Endodermal cell (in vitro differentiated cells): ENCODE data around the gene A2ML1. TPM values are rescaled to one million over a fixed set of nuclear protein-coding genes. Genes with fewer than 3 reads are reported as not detected.

Experiments
- DNase-seq: peaks from one replicate; pipeline ENCODE4 v3.0.0-alpha.2; 2017
- H3K27ac ChIP-seq: 2 replicates; pipeline ENCODE4 v1.5.1; 2013; ENCODE audit warnings: mild to moderate bottlenecking, low read depth, low read length, moderate library complexity
- H3K27me3 ChIP-seq: 2 replicates; pipeline ENCODE4 v1.6.1; 2013; ENCODE audit warnings: mild to moderate bottlenecking, low read length, moderate library complexity; ENCODE audit not compliant: insufficient read depth, control insufficient read depth, poor library complexity, severe bottlenecking
- H3K36me3 ChIP-seq: 2 replicates; pipeline ENCODE4 v1.7.0; 2013; ENCODE audit warnings: mild to moderate bottlenecking, low read length, moderate library complexity; ENCODE audit not compliant: control insufficient read depth, insufficient read depth
- H3K4me1 ChIP-seq: one replicate; pipeline ENCODE4 v1.7.0; 2013; ENCODE audit warnings: low read length; ENCODE audit not compliant: control insufficient read depth, insufficient read depth
- H3K4me3 ChIP-seq: 2 replicates; pipeline ENCODE4 v1.5.1; 2013; ENCODE audit warnings: mild to moderate bottlenecking, low read length, moderate library complexity
- H3K9ac ChIP-seq: 2 replicates; pipeline ENCODE4 v1.6.1; 2013; ENCODE audit warnings: mild to moderate bottlenecking, low read length, moderate library complexity; ENCODE audit not compliant: poor library complexity, severe bottlenecking; ENCODE audit errors: extremely low read depth
- H3K9me3 ChIP-seq: 2 replicates; pipeline ENCODE4 v1.6.1; 2013; ENCODE audit warnings: mild to moderate bottlenecking, low read length, moderate library complexity; ENCODE audit not compliant: control insufficient read depth
- H3K27ac Mint-ChIP-seq: 2 replicates; pipeline ENCODE4 v1.8.0; 2020; ENCODE audit warnings: mixed read lengths
- H3K27me3 Mint-ChIP-seq: 2 replicates; pipeline ENCODE4 v1.8.0; 2021; ENCODE audit warnings: mild to moderate bottlenecking, mixed read lengths; ENCODE audit not compliant: insufficient read depth
- H3K36me3 Mint-ChIP-seq: 2 replicates; pipeline ENCODE4 v1.8.0; 2020; ENCODE audit warnings: low read depth, mixed read lengths
- H3K4me1 Mint-ChIP-seq: 2 replicates; pipeline ENCODE4 v1.8.0; 2020; ENCODE audit warnings: mixed read lengths
- H3K4me3 Mint-ChIP-seq: 2 replicates; pipeline ENCODE4 v1.8.0; 2020; ENCODE audit warnings: mild to moderate bottlenecking, moderate library complexity, mixed read lengths
- H3K9me3 Mint-ChIP-seq: 2 replicates; pipeline ENCODE4 v1.8.0; 2020; ENCODE audit warnings: mild to moderate bottlenecking, mixed read lengths
- CTCF ChIP-seq: fragments of 200-600 bp; sonication (generic); conservative IDR thresholded peaks from 2 replicates; pipeline ENCODE4 v1.5.0; 2021; ENCODE audit warnings: antibody characterized with exemption, mild to moderate bottlenecking
- WGBS, 2 experiments: methylation state at CpG; one replicate each; pipeline versions ENCODE4 v1.1.5 to v1.1.7; 2013; ENCODE audit warnings: missing lambda C conversion rate in 2 of 2, mixed read lengths in 1 of 2; ENCODE audit not compliant: insufficient coverage in 1 of 2, insufficient read length in 1 of 2; 5-methylcytosine and 5-hydroxymethylcytosine counted together
- total RNA-seq, 2 donors: library from RNA; stranded (reverse); fragmentation: NEBNext Ultra II Directional in 1 of 2; extraction: Animal tissue kit (Norgen Biotek cat#: 25700) in 1 of 2; gene quantifications; 2 replicates in 1 of 2; 3 replicates in 1 of 2; pipeline ENCODE4 v1.2.1, GENCODE V29; 2021

The A2ML1 gene
- total RNA-seq, 2 donors from 2014 or later: 7.1 to 11.6 TPM

- no peak overlapping the region for H3K9ac ChIP-seq
- H3K4me3 ChIP-seq: no peak overlapping the region
- TF ChIP-seq CTCF: no peak
- Mint-ChIP-seq H3K4me1 (peaks cover 13% of the 10 kb centered on the region), H3K9me3 (peaks cover 8% of the 10 kb centered on the region), H3K36me3 (no peaks in the 10 kb centered on the region), H3K27ac (no peak overlapping the region), H3K4me3 (no peak overlapping the region), H3K27me3 (no peaks in the 10 kb centered on the region)
- no peaks in the 10 kb centered on the region for H3K4me1 ChIP-seq
- peaks cover 12% of the 10 kb centered on the region for H3K9me3 ChIP-seq
- no peaks in the 10 kb centered on the region for H3K36me3 ChIP-seq
- no peaks in the 10 kb centered on the region for H3K27me3 ChIP-seq
- H3K27ac ChIP-seq: no peak overlapping the region
- DNase-seq: no peak
- WGBS, 2 experiments: 90 to 97% methylated on average over 3 of the region's 3 CpGs
These were observed 69.6 kb downstream of the A2ML1 start for GRCh38 chr12:8891976-8892375.

GRCh38 chr12:8894378-8894777 lies 72.0 kb downstream of the A2ML1 start:
- Mint-ChIP-seq H3K27ac (no peak overlapping the region), H3K9me3 (peaks cover 7% of the 10 kb centered on the region)

GRCh38 chr12:8894986-8895385 lies 72.6 kb downstream of the A2ML1 start:
- TF ChIP-seq CTCF: no peak
- H3K4me1 Mint-ChIP-seq: peaks cover 7% of the 10 kb centered on the region
- H3K36me3 Mint-ChIP-seq: peaks cover 4% of the 10 kb centered on the region
- Histone ChIP-seq H3K4me3 (no peak overlapping the region), H3K36me3 (no peaks in the 10 kb centered on the region), H3K9me3 (no peaks in the 10 kb centered on the region), H3K4me1 (no peaks in the 10 kb centered on the region), H3K27ac (no peak overlapping the region), H3K9ac (no peak overlapping the region), H3K27me3 (no peaks in the 10 kb centered on the region)
- H3K27ac Mint-ChIP-seq: no peak overlapping the region
- WGBS, 2 experiments: 17 to 78% methylated on average over 1 of the region's 1 CpG
- DNase-seq: no peak
- no peak overlapping the region for H3K4me3 Mint-ChIP-seq
- no peaks in the 10 kb centered on the region for H3K27me3 Mint-ChIP-seq
- H3K9me3 Mint-ChIP-seq: peaks cover 10% of the 10 kb centered on the region

More at GRCh38 chr12:8894378-8894777, 72.0 kb downstream of the A2ML1 start:
- Mint-ChIP-seq H3K36me3 (no peaks in the 10 kb centered on the region), H3K4me3 (no peak overlapping the region), H3K4me1 (peaks cover 11% of the 10 kb centered on the region), H3K27me3 (no peaks in the 10 kb centered on the region)
- Histone ChIP-seq H3K4me3 (no peak overlapping the region), H3K4me1 (no peaks in the 10 kb centered on the region), H3K36me3 (no peaks in the 10 kb centered on the region), H3K27ac (no peak overlapping the region), H3K9ac (no peak overlapping the region), H3K9me3 (no peaks in the 10 kb centered on the region), H3K27me3 (no peaks in the 10 kb centered on the region)
- TF ChIP-seq CTCF: no peak
- DNase-seq: no peak
